Keratinocyte (primary cell): Measurements from ENCODE around the gene VPS26C. TPM values are rescaled to one million over a fixed set of nuclear protein-coding genes. Genes with fewer than 3 reads are reported as not detected.

Source experiments
- DNase-seq: peaks from one replicate; pipeline ENCODE4 v3.0.0-alpha.2; 2011; ENCODE audit warnings: low read depth, missing footprints, low spot score
- FAIRE-seq: peaks from 2 replicates; lab custom pipeline; 2011; peaks lifted over from hg19 to GRCh38; lab: Jason Lieb, UNC
- H2AFZ ChIP-seq: 2 replicates; pipeline ENCODE4 v1.6.0; 2012; ENCODE audit warnings: low read length, control low read depth, inconsistent platforms; ENCODE audit not compliant: control insufficient read depth
- H3K27ac ChIP-seq: 2 replicates; pipeline ENCODE4 v1.5.1; 2011; ENCODE audit warnings: low read length; ENCODE audit not compliant: control insufficient read depth, insufficient read depth
- H3K27me3 ChIP-seq: 3 replicates; pipeline ENCODE4 v1.6.0; 2011; ENCODE audit warnings: low read length; ENCODE audit not compliant: control insufficient read depth, insufficient read depth; ENCODE audit errors: extremely low read depth
- H3K36me3 ChIP-seq, 2 experiments: 2 replicates in 1 of 2; 3 replicates in 1 of 2; pipeline ENCODE4 v1.5.1; 2011; ENCODE audit warnings: low read length in 2 of 2, mild to moderate bottlenecking in 1 of 2; ENCODE audit not compliant: control insufficient read depth in 2 of 2, insufficient read depth in 2 of 2; ENCODE audit errors: extremely low read depth in 1 of 2
- H3K4me1 ChIP-seq: 3 replicates; pipeline ENCODE4 v1.5.1; 2011; ENCODE audit warnings: low read length; ENCODE audit not compliant: control insufficient read depth, insufficient read depth; ENCODE audit errors: extremely low read depth
- H3K4me2 ChIP-seq: 3 replicates; pipeline ENCODE4 v1.6.0; 2011; ENCODE audit warnings: low read depth, low read length; ENCODE audit not compliant: control insufficient read depth, insufficient read depth; ENCODE audit errors: extremely low read depth
- H3K4me3 ChIP-seq, 3 experiments: fragments of 200-600 bp in 1 of 3; sonication (generic) in 1 of 3; 2 replicates in 2 of 3; 3 replicates in 1 of 3; pipeline ENCODE4 v1.5.1; 2011 to 2016; ENCODE audit warnings: low read length in 3 of 3, mild to moderate bottlenecking in 3 of 3, control low read depth in 2 of 3, inconsistent platforms in 1 of 3, low read depth in 1 of 3, mixed read lengths in 1 of 3, mixed run types in 1 of 3, moderate library complexity in 1 of 3; ENCODE audit not compliant: control insufficient read depth in 2 of 3, insufficient read depth in 2 of 3; ENCODE audit errors: extremely low read depth in 1 of 3
- H3K79me2 ChIP-seq: 2 replicates; pipeline ENCODE4 v1.6.0; 2012; ENCODE audit warnings: low read length; ENCODE audit not compliant: control insufficient read depth, insufficient read depth
- H3K9ac ChIP-seq: 3 replicates; pipeline ENCODE4 v1.6.0; 2011; ENCODE audit warnings: low read length; ENCODE audit not compliant: control insufficient read depth, insufficient read depth; ENCODE audit errors: extremely low read depth
- H3K9me1 ChIP-seq: 3 replicates; pipeline ENCODE4 v1.6.0; 2011; ENCODE audit warnings: low read length; ENCODE audit not compliant: control insufficient read depth, insufficient read depth; ENCODE audit errors: extremely low read depth
- H3K9me3 ChIP-seq: 2 replicates; pipeline ENCODE4 v1.5.1; 2012; ENCODE audit warnings: low read depth, low read length; ENCODE audit not compliant: control insufficient read depth
- H4K20me1 ChIP-seq: 3 replicates; pipeline ENCODE4 v1.6.0; 2011; ENCODE audit warnings: low read length; ENCODE audit not compliant: control insufficient read depth, insufficient read depth; ENCODE audit errors: extremely low read depth
- EZH2 ChIP-seq: IDR thresholded peaks from one replicate; pipeline ENCODE4 v1.6.1; 2012; ENCODE audit warnings: inconsistent platforms, mild to moderate bottlenecking, low read length, moderate library complexity
- dilution Hi-C: fragments of 300-500 bp; cut with MboI; formaldehyde crosslinking; loops from one replicate; pipeline ENCODE4 v1.7.0; 2020; ENCODE audit warnings: low sequenced_read_pairs; ENCODE audit not compliant: extremely low pct_ligation_motif_present
- polyA plus RNA-seq, 5 experiments: library from polyadenylated mRNA; depleted of rRNA in 3 of 5; stranded (reverse) in 3 of 5; stranded (forward) in 1 of 5; unstranded in 1 of 5; fragments of >200 nt; gene quantifications; 1 replicate in 1 of 5; 2 replicates in 3 of 5; 3 replicates in 1 of 5; pipeline versions ENCODE4 v1.2.1 to v1.2.3, GENCODE V29; 2011 to 2012; ENCODE audit warnings: missing spikeins in 2 of 5, low read depth in 1 of 5, low replicate concordance in 1 of 5
- TF ChIP-seq, protein P1 (sequence below), 3 experiments: IDR thresholded peaks in 1 of 3; conservative IDR thresholded peaks in 1 of 3; optimal IDR thresholded peaks in 1 of 3; 2 replicates in 2 of 3; 3 replicates in 1 of 3; pipeline versions ENCODE3 to v1.5.1; 2011; ENCODE audit warnings: low read length in 3 of 3, mild to moderate bottlenecking in 3 of 3, moderate library complexity in 2 of 3, control low read depth in 1 of 3, inconsistent platforms in 1 of 3; ENCODE audit not compliant: insufficient read depth in 2 of 3; ENCODE audit errors: extremely low read depth in 1 of 3

The VPS26C gene
- polyA plus RNA-seq, 1 donor (not counting 4 experiments of a cell fraction or from before 2014, with no cell fraction given), result 41.3 TPM

DNA sequence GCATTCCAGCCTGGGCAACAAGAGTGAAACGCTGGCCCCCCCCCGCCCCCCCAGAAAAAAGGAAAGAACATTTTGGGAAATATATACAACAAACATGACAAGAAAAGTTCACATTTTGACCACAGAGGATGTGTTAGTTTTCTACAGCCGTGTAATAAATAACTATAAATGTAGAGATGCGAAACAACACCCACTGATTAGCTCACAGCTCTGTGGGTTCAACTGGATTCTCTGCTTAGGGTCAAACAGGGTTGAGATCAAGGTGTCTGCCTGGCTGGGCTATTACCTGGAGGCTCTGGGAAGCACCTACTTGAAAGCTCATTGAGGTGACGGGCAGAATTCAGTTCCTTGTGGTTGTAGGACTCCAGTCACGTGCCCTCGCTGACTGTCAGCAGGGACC, 11.1 kb upstream of the VPS26C start:
- H2AFZ ChIP-seq, result no peak overlapping the region
- H3K4me2 ChIP-seq, result no peak overlapping the region
- no peak overlapping the region for H3K27ac ChIP-seq
- H4K20me1 ChIP-seq, result no peaks in the 10 kb centered on the region
- no peaks in the 10 kb centered on the region for H3K79me2 ChIP-seq
- dilution Hi-C loops, result no loop called here
- no peak overlapping the region for H3K4me3 ChIP-seq
- FAIRE-seq (no peak), DNase-seq (no peak)
- no peaks in the 10 kb centered on the region for H3K9me3 ChIP-seq
- TF ChIP-seq, protein P1, sequence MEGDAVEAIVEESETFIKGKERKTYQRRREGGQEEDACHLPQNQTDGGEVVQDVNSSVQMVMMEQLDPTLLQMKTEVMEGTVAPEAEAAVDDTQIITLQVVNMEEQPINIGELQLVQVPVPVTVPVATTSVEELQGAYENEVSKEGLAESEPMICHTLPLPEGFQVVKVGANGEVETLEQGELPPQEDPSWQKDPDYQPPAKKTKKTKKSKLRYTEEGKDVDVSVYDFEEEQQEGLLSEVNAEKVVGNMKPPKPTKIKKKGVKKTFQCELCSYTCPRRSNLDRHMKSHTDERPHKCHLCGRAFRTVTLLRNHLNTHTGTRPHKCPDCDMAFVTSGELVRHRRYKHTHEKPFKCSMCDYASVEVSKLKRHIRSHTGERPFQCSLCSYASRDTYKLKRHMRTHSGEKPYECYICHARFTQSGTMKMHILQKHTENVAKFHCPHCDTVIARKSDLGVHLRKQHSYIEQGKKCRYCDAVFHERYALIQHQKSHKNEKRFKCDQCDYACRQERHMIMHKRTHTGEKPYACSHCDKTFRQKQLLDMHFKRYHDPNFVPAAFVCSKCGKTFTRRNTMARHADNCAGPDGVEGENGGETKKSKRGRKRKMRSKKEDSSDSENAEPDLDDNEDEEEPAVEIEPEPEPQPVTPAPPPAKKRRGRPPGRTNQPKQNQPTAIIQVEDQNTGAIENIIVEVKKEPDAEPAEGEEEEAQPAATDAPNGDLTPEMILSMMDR (optimal IDR thresholded peaks at IDR 0.05 in 1 of 3, IDR thresholded peaks at IDR 0.05 in 1 of 3, conservative IDR thresholded peaks at IDR 0.05 in 1 of 3; ENCODE audit: extremely low read depth in 1 of 3, insufficient read depth in 2 of 3, low read length in 3 of 3), result no peak
- no peaks in the 10 kb centered on the region for H3K27me3 ChIP-seq
- no peaks in the 10 kb centered on the region for H3K9me1 ChIP-seq
- H3K9ac ChIP-seq, result no peak overlapping the region
- no peaks in the 10 kb centered on the region for H3K4me1 ChIP-seq
- no peaks in the 10 kb centered on the region for H3K36me3 ChIP-seq

- TF ChIP-seq, protein P1 (optimal IDR thresholded peaks at IDR 0.05 in 1 of 3, IDR thresholded peaks at IDR 0.05 in 1 of 3, conservative IDR thresholded peaks at IDR 0.05 in 1 of 3; ENCODE audit: extremely low read depth in 1 of 3, insufficient read depth in 2 of 3, low read length in 3 of 3), result no peak
- no peak for TF ChIP-seq EZH2
- no peak for DNase-seq
- H3K9me3 ChIP-seq, result no peaks in the 10 kb centered on the region
- H3K4me2 ChIP-seq, result no peak overlapping the region
- H3K36me3 ChIP-seq, result no peaks in the 10 kb centered on the region
- H3K9me1 ChIP-seq, result no peaks in the 10 kb centered on the region
- H3K4me1 ChIP-seq, result no peaks in the 10 kb centered on the region
- H3K9ac ChIP-seq, result no peak overlapping the region
- H3K79me2 ChIP-seq, result no peaks in the 10 kb centered on the region
- H2AFZ ChIP-seq, result no peak overlapping the region
- dilution Hi-C loops, result no loop called here
- H4K20me1 ChIP-seq, result no peaks in the 10 kb centered on the region
- H3K4me3 ChIP-seq, result no peak overlapping the region
- no peak overlapping the region for H3K27ac ChIP-seq
- no peaks in the 10 kb centered on the region for H3K27me3 ChIP-seq
- no peak for FAIRE-seq
Observed at GRCh38 chr21:37276377-37276776, 9.2 kb upstream of the VPS26C start.
